Measurements from ENCODE around the gene TSFM. TPM values are rescaled to one million over a fixed set of nuclear protein-coding genes. Genes with fewer than 3 reads are reported as not detected.

The TSFM gene
- polyA plus RNA-seq, 3 donors: 4.5 to 22.6 (median 21.8) TPM

- no peak for TF ChIP-seq CTCF (IDR thresholded peaks at IDR 0.05)
- intact Hi-C loops (cut with micrococcal nuclease): no loop called here
- Histone ChIP-seq H3K9me3 (replicated peaks in 1 of 2; ENCODE audit: control insufficient read depth in 1 of 2, insufficient read depth in 1 of 2, low read length in 2 of 2) (no peaks in the 10 kb centered on the region), H4K20me1 (ENCODE audit: insufficient read depth, low read length) (no peaks in the 10 kb centered on the region), H3K4me2 (replicated peaks; ENCODE audit: extremely low read depth, low read length, poor library complexity, severe bottlenecking) (no peak overlapping the region), H3K4me1 (ENCODE audit: control insufficient read depth in 1 of 2, insufficient read depth in 2 of 2, low read length in 2 of 2) (peaks cover 6 to 7% of the 10 kb centered on the region in 2 donors), H3K27me3 (ENCODE audit: control insufficient read depth in 2 of 2, insufficient read depth in 2 of 2, low read length in 2 of 2) (no peaks in the 10 kb centered on the region), H3K36me3 (replicated peaks in 1 of 2; ENCODE audit: control insufficient read depth in 1 of 2, insufficient read depth in 2 of 2, low read length in 2 of 2) (peaks cover 23 to 57% of the 10 kb centered on the region in 2 donors), H2AFZ (ENCODE audit: insufficient read depth, low read depth, low read length, poor library complexity, severe bottlenecking) (no peak overlapping the region), H3K27ac (ENCODE audit: low read depth in 1 of 2, low read length in 2 of 2) (no peak overlapping the region), H3K79me2 (ENCODE audit: insufficient read depth, low read length) (no peaks in the 10 kb centered on the region), H3K4me3 (replicated peaks in 1 of 3; ENCODE audit: low read depth in 2 of 3, low read length in 3 of 3) (no peak overlapping the region), H3K9ac (ENCODE audit: insufficient read depth, low read length, poor library complexity, severe bottlenecking) (no peak overlapping the region)
- Mint-ChIP-seq H3K9me3 (peaks cover 0 to 4% (median 0%) of the 10 kb centered on the region in 7 donors), H3K27ac (no peak overlapping the region), H3K4me1 (peaks cover 9% of the 10 kb centered on the region), H3K4me3 (no peak overlapping the region), H3K36me3 (peaks cover 30 to 48% of the 10 kb centered on the region in 2 donors), H3K27me3 (ENCODE audit: low read depth in 3 of 3) (peaks cover 0 to 5% (median 2%) of the 10 kb centered on the region in 3 donors)
- no peak for DNase-seq
- 95% methylated on average over 9 of the region's 9 CpGs for WGBS (ENCODE audit: insufficient coverage)
Measured at GRCh38 chr12:57807285-57807684, 24.7 kb downstream of the TSFM start.

GRCh38 chr12:57808351-57808750 is 25.8 kb downstream of the TSFM start:
- no peak overlapping the region for H3K4me3 Mint-ChIP-seq
- intact Hi-C loops (cut with micrococcal nuclease): no loop called here
- DNase-seq: no peak
- Histone ChIP-seq H3K4me2 (replicated peaks; ENCODE audit: extremely low read depth, low read length, poor library complexity, severe bottlenecking) (no peak overlapping the region), H3K4me1 (ENCODE audit: control insufficient read depth in 1 of 2, insufficient read depth in 2 of 2, low read length in 2 of 2) (peaks cover 6 to 7% of the 10 kb centered on the region in 2 donors), H3K27ac (ENCODE audit: low read depth in 1 of 2, low read length in 2 of 2) (no peak overlapping the region), H3K9me3 (replicated peaks in 1 of 2; ENCODE audit: control insufficient read depth in 1 of 2, insufficient read depth in 1 of 2, low read length in 2 of 2) (no peaks in the 10 kb centered on the region), H2AFZ (ENCODE audit: insufficient read depth, low read depth, low read length, poor library complexity, severe bottlenecking) (no peak overlapping the region), H4K20me1 (ENCODE audit: insufficient read depth, low read length) (no peaks in the 10 kb centered on the region), H3K36me3 (replicated peaks in 1 of 2; ENCODE audit: control insufficient read depth in 1 of 2, insufficient read depth in 2 of 2, low read length in 2 of 2) (peaks cover 18 to 46% of the 10 kb centered on the region in 2 donors), H3K4me3 (replicated peaks in 1 of 3; ENCODE audit: low read depth in 2 of 3, low read length in 3 of 3) (no peak overlapping the region), H3K27me3 (ENCODE audit: control insufficient read depth in 2 of 2, insufficient read depth in 2 of 2, low read length in 2 of 2) (no peaks in the 10 kb centered on the region), H3K9ac (ENCODE audit: insufficient read depth, low read length, poor library complexity, severe bottlenecking) (no peak overlapping the region), H3K79me2 (ENCODE audit: insufficient read depth, low read length) (no peaks in the 10 kb centered on the region)
- no peak for TF ChIP-seq CTCF (IDR thresholded peaks at IDR 0.05)
- no peak overlapping the region for H3K27ac Mint-ChIP-seq
- 100% methylated on average over 4 of the region's 5 CpGs for WGBS (ENCODE audit: insufficient coverage)
- H3K4me1 Mint-ChIP-seq: peaks cover 9% of the 10 kb centered on the region
- H3K36me3 Mint-ChIP-seq: peaks cover 21 to 40% of the 10 kb centered on the region in 2 donors
- H3K9me3 Mint-ChIP-seq: peaks cover 0 to 5% (median 0%) of the 10 kb centered on the region in 7 donors
- peaks cover 0 to 5% (median 2%) of the 10 kb centered on the region in 3 donors for H3K27me3 Mint-ChIP-seq (ENCODE audit: low read depth in 3 of 3)

Data from CD14-positive monocyte (primary cell).